GM18508 (cell line): ENCODE results near the gene ANKRD28.

Experiments used
- ATAC-seq: cut with Tn5 transposase; IDR thresholded peaks from one replicate; pipeline ENCODE4 v1.9.1; 2021; ENCODE audit warnings: moderate number of reproducible peaks; ENCODE audit not compliant: insufficient read depth, unreplicated experiment

The ANKRD28 gene

DNA sequence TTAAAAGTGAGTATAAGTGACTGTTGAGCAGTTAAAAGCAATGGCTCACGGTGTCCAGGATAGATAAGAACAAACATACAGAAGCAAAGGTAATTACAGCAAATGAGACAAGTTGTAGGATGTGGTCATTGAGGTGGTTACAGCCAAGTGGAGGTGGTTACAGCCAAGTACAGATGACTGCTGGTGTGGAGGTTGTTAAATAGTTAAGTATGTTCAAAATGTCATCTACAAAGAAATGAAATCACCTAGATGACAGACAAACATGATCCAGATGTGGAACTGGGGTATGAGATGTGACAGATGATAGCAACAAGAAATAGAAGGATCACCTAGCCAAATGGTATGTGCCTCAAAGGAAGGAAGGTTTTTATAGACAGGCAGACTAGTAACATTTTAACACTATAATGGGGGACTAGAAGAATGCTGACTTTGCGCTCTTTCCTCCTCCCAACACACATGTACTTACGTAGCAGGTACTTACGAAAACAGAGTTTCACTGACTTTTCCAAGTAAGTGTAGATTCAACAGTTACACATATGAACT lies 6.8 kb upstream of the ANKRD28 start:
- ATAC-seq = no peak

GRCh38 chr3:15803921-15804320 lies 6.1 kb upstream of the ANKRD28 start:
- ATAC-seq = no peak

GRCh38 chr3:15801298-15801697 lies 3.5 kb upstream of the ANKRD28 start:
- ATAC-seq = no peak

DNA sequence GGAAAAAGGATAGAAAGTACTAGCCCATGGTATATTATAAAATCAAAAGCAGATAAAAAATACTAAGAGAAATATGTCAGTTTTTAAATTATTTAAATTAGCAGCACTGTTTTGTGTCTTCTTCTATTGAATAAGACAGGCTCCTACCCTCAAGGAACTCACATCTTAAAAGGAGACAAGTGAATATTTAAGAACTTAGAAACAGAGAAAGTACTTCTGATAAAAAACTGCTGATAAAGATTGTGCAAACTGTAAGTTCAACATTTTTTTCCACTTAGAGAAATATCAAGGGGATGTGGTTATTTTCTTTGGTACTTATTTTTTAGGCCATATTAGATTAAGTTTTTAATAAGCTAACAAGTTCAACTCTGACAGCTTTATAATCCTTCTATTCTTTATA lies 3.0 kb upstream of the ANKRD28 start:
- ATAC-seq = no peak

- ATAC-seq = no peak
These were observed 2.5 kb upstream of the ANKRD28 start for GRCh38 chr3:15800327-15800726.

GRCh38 chr3:15798533-15799245 lies 910 bp upstream of the ANKRD28 start:
- ATAC-seq = no peak

GRCh38 chr3:15796771-15797641 lies 773 bp downstream of the ANKRD28 start:
- no peak for ATAC-seq

DNA sequence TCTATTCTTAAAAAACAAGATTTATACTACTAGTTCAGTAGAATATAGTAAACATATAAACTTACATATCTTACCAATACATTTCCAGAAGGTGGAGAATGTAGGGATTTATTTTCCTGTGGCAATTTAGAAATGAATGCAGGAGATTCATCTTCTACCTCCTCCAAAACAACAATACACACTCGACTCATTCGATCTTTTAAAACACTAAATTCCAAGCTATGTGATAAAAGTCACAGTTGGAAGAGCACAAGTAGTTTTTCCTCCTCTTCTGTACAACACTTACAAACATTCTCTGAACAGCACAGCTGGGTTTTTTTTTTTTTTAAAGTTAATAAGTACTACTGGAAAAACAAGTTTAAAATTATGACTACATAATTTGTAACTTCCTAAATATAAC lies 1.4 kb downstream of the ANKRD28 start:
- no peak for ATAC-seq

DNA sequence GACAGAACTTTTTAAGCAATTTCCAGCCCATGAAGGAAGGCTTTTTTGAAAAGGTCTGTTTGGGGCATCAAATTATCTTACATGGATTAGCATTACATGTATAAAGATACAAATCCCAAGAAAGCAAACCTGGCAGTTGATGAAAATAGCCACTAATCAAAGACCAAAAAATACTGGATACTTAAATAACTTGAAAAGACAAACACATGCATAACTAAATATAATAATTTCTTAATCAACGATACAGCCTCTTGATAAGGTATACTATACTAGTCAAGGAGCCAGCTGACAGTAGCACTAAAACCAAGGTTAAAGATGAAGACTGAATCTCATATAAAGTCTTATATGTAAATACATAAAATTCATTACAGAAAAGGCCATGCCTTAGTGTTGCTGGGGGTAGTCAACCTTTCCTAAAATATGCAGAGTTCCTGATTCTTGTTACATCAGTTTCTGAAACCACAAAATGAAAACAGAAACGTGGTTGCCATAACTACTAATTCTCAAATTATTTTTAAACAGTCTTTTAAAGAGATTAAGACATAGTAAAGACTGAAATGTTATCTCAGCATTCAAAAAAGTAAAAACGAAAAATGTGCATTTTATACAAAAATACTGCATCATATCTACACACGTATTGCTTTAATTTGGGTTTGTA lies 2.0 kb downstream of the ANKRD28 start:
- no peak for ATAC-seq

DNA sequence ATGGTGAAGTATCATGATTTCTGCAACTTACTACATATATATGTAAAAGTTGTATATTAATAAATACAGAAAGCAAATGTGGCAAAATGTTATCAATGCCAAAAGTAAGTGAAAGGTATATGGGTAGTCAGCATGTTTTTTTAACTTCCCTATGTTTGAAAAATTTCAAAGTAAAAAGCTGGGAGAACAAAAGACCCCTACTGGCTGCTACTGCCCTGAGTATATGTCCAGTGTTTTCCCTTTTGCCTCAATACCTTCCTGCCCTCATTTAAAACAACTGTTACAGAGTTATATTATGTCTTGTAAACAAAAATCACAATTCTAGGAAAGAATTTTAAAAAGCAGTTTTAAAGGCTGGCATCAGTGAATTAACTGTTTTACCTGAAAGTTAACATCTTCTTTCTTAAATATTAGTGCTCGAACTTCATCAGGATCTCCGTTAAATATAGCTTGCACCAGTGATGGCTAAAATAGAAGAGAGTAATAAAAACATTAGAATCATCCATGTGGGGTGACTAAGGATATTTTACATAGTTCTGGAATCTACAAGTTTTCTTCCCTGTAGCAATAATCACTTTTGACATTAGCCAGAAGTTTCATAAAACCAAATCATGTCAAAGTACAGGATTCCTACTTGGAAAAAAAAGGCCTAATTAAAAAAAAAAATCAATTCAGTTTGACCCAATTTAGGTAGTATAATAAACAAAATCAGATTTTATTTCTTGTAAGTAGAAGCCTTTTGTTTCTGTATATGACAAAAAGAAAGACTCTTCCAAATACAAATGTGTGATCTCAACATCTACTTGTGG lies 2.7 kb downstream of the ANKRD28 start:
- no peak for ATAC-seq

DNA sequence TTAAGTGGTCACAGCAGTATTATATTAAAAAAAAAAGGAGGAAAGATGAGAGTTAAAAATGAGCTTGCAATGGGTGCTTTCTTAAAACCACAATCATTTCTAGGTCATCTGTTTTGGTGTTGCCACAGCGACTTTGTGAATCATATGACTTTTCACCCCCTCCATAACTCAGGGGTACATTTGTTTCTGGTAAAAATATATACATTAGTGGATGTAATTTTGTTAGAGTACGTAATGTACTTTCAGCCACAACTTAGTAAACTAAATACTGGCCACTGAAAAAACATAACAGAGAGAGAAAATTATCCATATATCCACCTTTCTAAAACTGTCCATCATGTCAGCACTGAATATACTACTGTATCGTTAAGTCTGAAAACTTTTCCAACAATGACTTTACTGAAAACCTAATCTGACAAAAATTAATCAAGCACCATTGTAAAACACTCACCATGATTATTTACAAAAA lies 3.4 kb downstream of the ANKRD28 start:
- ATAC-seq = no peak

- ATAC-seq = no peak
These were observed 6.3 kb downstream of the ANKRD28 start for GRCh38 chr3:15791525-15791924.

DNA sequence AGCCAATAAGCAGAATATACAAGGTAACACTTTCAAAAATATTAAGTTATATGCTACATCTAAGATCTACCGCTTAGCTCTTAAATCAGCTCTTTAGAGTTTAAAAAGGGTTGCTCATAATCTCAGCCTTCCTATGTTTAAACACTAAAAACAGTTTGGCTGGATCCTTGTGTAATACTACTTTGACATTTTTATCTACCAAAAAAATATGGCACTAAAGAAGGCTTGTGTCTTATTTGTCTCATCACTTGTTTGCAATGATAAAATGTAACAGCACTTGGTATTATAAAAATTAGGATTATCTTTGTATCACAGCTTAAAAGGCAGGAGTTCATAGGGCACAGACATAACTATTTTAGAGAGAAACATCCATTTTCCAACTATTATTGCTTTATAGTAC lies 9.8 kb downstream of the ANKRD28 start:
- no peak for ATAC-seq

- ATAC-seq = no peak
These were observed 10.3 kb downstream of the ANKRD28 start for GRCh38 chr3:15787526-15787925.

DNA sequence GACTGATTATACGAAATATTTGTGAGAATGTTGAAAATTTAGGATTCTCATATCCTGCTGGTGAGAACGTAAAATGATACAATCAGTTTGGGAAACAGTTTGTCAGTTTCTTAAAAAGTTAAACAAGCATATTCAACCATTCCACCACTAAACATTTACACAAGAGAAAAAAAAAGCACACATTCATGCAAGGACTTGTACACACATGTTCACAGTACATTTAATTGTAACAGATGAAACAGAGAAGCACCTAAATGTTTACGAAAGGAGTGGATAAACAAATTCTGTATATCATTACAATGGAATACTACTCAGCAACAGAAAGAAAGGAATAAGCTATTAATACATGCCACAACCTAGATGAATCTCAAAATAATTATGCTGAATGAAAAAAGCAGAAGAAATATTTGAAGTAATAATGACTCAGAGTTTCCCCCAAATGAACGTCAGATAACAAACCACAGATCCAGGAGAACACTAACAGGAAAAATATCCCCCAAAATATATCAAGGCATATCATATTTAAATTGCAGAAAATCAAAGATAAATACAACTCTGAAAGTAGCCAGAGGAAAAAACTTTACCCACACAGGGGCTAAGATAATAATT lies 14.3 kb downstream of the ANKRD28 start:
- no peak for ATAC-seq

- ATAC-seq = no peak
These were observed 15.3 kb downstream of the ANKRD28 start for GRCh38 chr3:15782429-15782828.

DNA sequence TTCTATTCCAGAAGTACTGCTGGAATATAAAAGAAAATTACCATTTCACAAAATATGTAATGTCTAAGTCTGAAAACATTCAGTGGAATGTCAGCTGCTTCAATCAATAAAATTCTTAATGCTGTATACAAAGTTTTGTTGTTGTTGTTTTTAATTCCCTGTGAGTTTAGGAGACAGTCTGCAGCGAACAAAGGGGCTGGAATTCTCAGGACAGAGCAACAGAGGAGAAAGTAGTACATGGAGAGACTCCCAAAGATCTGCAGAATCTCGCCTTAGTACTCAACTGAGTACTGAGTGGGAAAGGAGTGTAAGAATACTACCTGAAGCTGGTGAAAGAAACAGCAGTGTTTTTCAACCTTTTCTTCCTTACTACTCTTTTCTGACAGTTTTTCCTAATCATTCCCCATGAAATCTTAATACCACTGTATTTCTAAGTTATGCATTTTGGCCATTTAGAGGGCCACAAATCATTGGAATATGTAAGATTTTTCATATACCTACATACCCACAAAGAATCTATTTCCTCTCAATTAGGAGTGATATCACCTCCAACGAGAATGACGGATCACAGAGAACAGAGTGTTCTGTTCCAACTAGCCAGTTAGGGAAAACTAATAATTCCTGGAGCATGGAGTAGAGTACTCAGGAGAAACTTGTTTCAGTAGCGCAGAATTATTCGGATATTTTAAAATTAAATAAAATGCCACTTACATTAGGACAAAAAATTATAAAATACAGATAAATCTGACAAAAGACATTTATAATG lies 16.0 kb downstream of the ANKRD28 start:
- ATAC-seq = no peak

DNA sequence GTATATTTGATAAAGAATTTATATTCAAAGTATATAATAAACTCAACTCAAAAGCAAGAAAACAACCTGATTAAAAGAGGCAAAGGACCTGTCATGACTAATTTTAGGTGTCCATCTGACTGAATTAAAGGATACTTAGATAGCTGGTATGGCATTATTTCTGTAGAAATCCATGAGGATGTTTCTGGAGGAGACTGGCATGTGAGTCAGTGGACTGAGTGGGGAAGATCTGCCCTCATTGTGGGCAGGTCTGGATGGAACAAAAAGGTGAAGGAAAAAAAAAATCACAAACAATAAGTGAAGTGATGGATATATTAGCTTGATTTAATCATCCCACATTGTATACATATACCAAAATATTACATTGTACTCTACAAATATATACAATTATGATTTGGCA lies 16.6 kb downstream of the ANKRD28 start:
- ATAC-seq = no peak

DNA sequence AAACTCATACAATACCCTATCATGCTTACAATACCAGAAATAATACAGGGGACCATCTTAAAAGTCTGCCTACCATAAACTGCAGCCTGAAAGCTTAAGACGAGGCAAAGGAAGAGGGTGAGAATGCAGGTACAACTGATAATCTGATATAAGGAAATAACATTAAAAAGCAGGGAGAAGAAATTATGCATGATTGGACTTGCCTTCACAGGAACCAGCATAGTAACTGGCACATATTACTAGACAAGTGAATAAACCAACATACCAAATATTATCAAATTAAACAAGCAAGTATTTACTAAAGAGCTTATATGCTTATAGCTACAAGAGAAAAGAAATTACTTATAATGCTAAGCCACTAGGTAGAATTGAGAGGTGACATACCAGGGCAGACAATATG lies 18.7 kb downstream of the ANKRD28 start:
- no peak for ATAC-seq
